H1 (cell line): ENCODE measurements around the gene PEAK1.

Source experiments
- CTCF ChIP-seq, 3 experiments: IDR thresholded peaks; 1 replicate in 2 of 3; 2 replicates in 1 of 3; pipeline versions ENCODE4 v1.5.1 to v1.6.1; 2011; ENCODE audit warnings: low read length in 3 of 3, mild to moderate bottlenecking in 3 of 3, inconsistent platforms in 2 of 3, low read depth in 1 of 3, moderate library complexity in 1 of 3; ENCODE audit not compliant: insufficient read depth in 1 of 3; ENCODE audit errors: control extremely low read depth in 1 of 3
- JUND ChIP-seq: IDR thresholded peaks from 2 replicates; pipeline ENCODE4 v1.6.1; 2011; ENCODE audit warnings: mild to moderate bottlenecking, improper control_type of control experiment, low read length
- POLR2A ChIP-seq, 2 experiments: IDR thresholded peaks; 1 replicate in 1 of 2; 2 replicates in 1 of 2; pipeline ENCODE4 v1.6.1; 2011; ENCODE audit warnings: low read depth in 2 of 2, low read length in 2 of 2, mild to moderate bottlenecking in 2 of 2; ENCODE audit errors: control extremely low read depth in 1 of 2
- SRF ChIP-seq: IDR thresholded peaks from 2 replicates; pipeline ENCODE4 v1.6.1; 2011; ENCODE audit warnings: mild to moderate bottlenecking, low read depth, low read length, moderate library complexity

- no peak for TF ChIP-seq POLR2A (IDR thresholded peaks at IDR 0.05; ENCODE audit: control extremely low read depth in 1 of 2, low read depth in 2 of 2, low read length in 2 of 2)
- TF ChIP-seq SRF, result no peak
- no peak for TF ChIP-seq JUND
- no peak for TF ChIP-seq CTCF (IDR thresholded peaks at IDR 0.05; ENCODE audit: control extremely low read depth in 1 of 3, insufficient read depth in 1 of 3, low read depth in 1 of 3, low read length in 3 of 3)
Measured at GRCh38 chr15:77282333-77282732, 137.6 kb downstream of the PEAK1 start.
